HG03175 (cell line): ENCODE results near the gene SCYL2.
"Not testable (repeated sequence)": the region's sequence is repeated elsewhere in the genome, so short reads cannot be mapped to it uniquely, and the experiment has no call there.

Experiments
- ATAC-seq: cut with Tn5 transposase; IDR thresholded peaks from one replicate; pipeline ENCODE4 v1.9.1; 2021; ENCODE audit warnings: mild to moderate bottlenecking, moderate library complexity; ENCODE audit not compliant: unreplicated experiment

The SCYL2 gene

GRCh38 chr12:100258127-100258526 lies 8.8 kb upstream of the SCYL2 start:
- no peak for ATAC-seq

- no peak for ATAC-seq
These were observed 3.8 kb upstream of the SCYL2 start for GRCh38 chr12:100263131-100263530.

GRCh38 chr12:100265107-100265506 lies 1.9 kb upstream of the SCYL2 start:
- ATAC-seq = not testable (repeated sequence)

- peak; percentile 8 for ATAC-seq
These were observed 1.0 kb upstream of the SCYL2 start for GRCh38 chr12:100265732-100266584.

- peak; percentile 82 for ATAC-seq
These were observed 467 bp upstream of the SCYL2 start for GRCh38 chr12:100266585-100266834.

- peak; percentile 12 for ATAC-seq
These were observed 765 bp downstream of the SCYL2 start for GRCh38 chr12:100267603-100268281.

- ATAC-seq = no peak
These were observed 2.0 kb downstream of the SCYL2 start for GRCh38 chr12:100268835-100269564.

- no peak for ATAC-seq
These were observed 6.8 kb downstream of the SCYL2 start for GRCh38 chr12:100273782-100274181.

GRCh38 chr12:100274291-100274690 lies 7.3 kb downstream of the SCYL2 start:
- no peak for ATAC-seq

- ATAC-seq = no peak
These were observed 12.2 kb downstream of the SCYL2 start for GRCh38 chr12:100279159-100279558.

GRCh38 chr12:100279607-100280244 lies 12.7 kb downstream of the SCYL2 start:
- no peak for ATAC-seq

- not testable (repeated sequence) for ATAC-seq
These were observed 17.6 kb downstream of the SCYL2 start for GRCh38 chr12:100284556-100284955.

- no peak for ATAC-seq
These were observed 22.1 kb downstream of the SCYL2 start for GRCh38 chr12:100289038-100289437.

- ATAC-seq = no peak
These were observed 23.0 kb downstream of the SCYL2 start for GRCh38 chr12:100290016-100290415.

- ATAC-seq = no peak
These were observed 26.0 kb downstream of the SCYL2 start for GRCh38 chr12:100293017-100293416.

- not testable (repeated sequence) for ATAC-seq
These were observed 27.4 kb downstream of the SCYL2 start for GRCh38 chr12:100294366-100294765.

GRCh38 chr12:100295764-100296555 lies 29.0 kb downstream of the SCYL2 start:
- no peak for ATAC-seq

- no peak for ATAC-seq
These were observed 35.1 kb downstream of the SCYL2 start for GRCh38 chr12:100302081-100302480.

GRCh38 chr12:100303831-100304230 lies 36.9 kb downstream of the SCYL2 start:
- ATAC-seq = no peak

GRCh38 chr12:100304334-100304733 lies 37.4 kb downstream of the SCYL2 start:
- not testable (repeated sequence) for ATAC-seq
